HepG2 (cell line): ENCODE measurements around the gene POU2F2. TPM values are rescaled to one million over a fixed set of nuclear protein-coding genes. Genes with fewer than 3 reads are reported as not detected.

ENCODE experiments used
- ATAC-seq: fragments of 200-7000 bp; cut with Tn5 transposase; 3 replicates; pipeline ENCODE4 v1.9.1; 2020; ENCODE audit warnings: mild to moderate bottlenecking, moderate library complexity
- BruUV-seq: library from RNA; stranded (reverse); fragments of 400-500 nt; replicated peaks from 2 replicates; lab custom pipeline; 2021; lab: Mats Ljungman, UMichigan
- CTCF ChIA-PET: fragments of 300-600 bp; formaldehyde crosslinking; extraction: SDS; loops from one replicate; lab custom pipeline; 2021; ENCODE audit warnings: low total read pairs, inconsistent platforms, low intra/inter-chr PET ratio; lab: Yijun Ruan, JAX
- POLR2A ChIA-PET: fragments of 350-600 bp; sonication (Branson Sonifier 250); formaldehyde crosslinking; loops from one replicate; lab custom pipeline; 2020; ENCODE audit warnings: antibody characterized with exemption, inconsistent platforms; lab: Yijun Ruan, JAX
- DNase-seq: peaks from one replicate; pipeline ENCODE4 v3.0.0-alpha.2; 2015; ENCODE audit warnings: low spot score
- FAIRE-seq: peaks from 3 replicates; lab custom pipeline; 2011; peaks lifted over from hg19 to GRCh38; lab: Jason Lieb, UNC
- H2AFZ ChIP-seq: one replicate; pipeline ENCODE4 v1.6.1; 2011; ENCODE audit warnings: low read length, inconsistent platforms
- H3K27ac ChIP-seq: fragments of 300-600 bp; 3 replicates; pipeline ENCODE4 v1.8.0; 2011; ENCODE audit warnings: mixed run types, mild to moderate bottlenecking, mixed read lengths, low read length, inconsistent platforms; ENCODE audit not compliant: insufficient read depth; ENCODE audit errors: extremely low read length
- H3K27me3 ChIP-seq, 2 experiments: fragments of 200-600 bp in 1 of 2; 2 replicates in 1 of 2; 3 replicates in 1 of 2; pipeline versions ENCODE4 v1.6.0 to v1.8.0; 2011; ENCODE audit warnings: low read length in 2 of 2, mild to moderate bottlenecking in 2 of 2, moderate library complexity in 2 of 2, inconsistent platforms in 1 of 2; ENCODE audit not compliant: insufficient read depth in 2 of 2, control insufficient read depth in 1 of 2
- H3K36me3 ChIP-seq, 2 experiments: fragments of 200-600 bp in 1 of 2; replicated peaks in 1 of 2; 2 replicates in 1 of 2; 3 replicates in 1 of 2; pipeline versions ENCODE4 v1.5.1 to v1.8.0; 2011; ENCODE audit warnings: low read length in 2 of 2, inconsistent platforms in 1 of 2; ENCODE audit not compliant: insufficient read depth in 2 of 2, control insufficient read depth in 1 of 2
- H3K4me1 ChIP-seq: 2 replicates; pipeline ENCODE4 v1.5.1; 2012; ENCODE audit warnings: low read length, inconsistent platforms; ENCODE audit not compliant: insufficient read depth
- H3K4me2 ChIP-seq: 2 replicates; pipeline ENCODE4 v1.6.0; 2011; ENCODE audit warnings: low read depth, low read length, inconsistent platforms
- H3K4me3 ChIP-seq, 3 experiments: fragments of 200-600 bp in 1 of 3; sonication (generic), shearing (Covaris generic) in 1 of 3; replicated peaks in 1 of 3; 2 replicates each; pipeline ENCODE4 v1.5.1; 2011 to 2016; ENCODE audit warnings: low read length in 3 of 3, inconsistent platforms in 2 of 3, low read depth in 2 of 3, mild to moderate bottlenecking in 2 of 3, control low read depth in 1 of 3, mixed read lengths in 1 of 3; ENCODE audit not compliant: insufficient read depth in 1 of 3
- H3K79me2 ChIP-seq: one replicate; pipeline ENCODE4 v1.6.1; 2011; ENCODE audit warnings: low read length, inconsistent platforms; ENCODE audit not compliant: insufficient read depth
- H3K9ac ChIP-seq: 2 replicates; pipeline ENCODE4 v1.6.0; 2011; ENCODE audit warnings: mild to moderate bottlenecking, low read depth, low read length, inconsistent platforms; ENCODE audit not compliant: insufficient read depth
- H3K9me3 ChIP-seq: 2 replicates; pipeline ENCODE4 v1.5.1; 2012; ENCODE audit warnings: mild to moderate bottlenecking, low read length
- H4K20me1 ChIP-seq: 2 replicates; pipeline ENCODE4 v1.6.0; 2011; ENCODE audit warnings: inconsistent platforms, mild to moderate bottlenecking, low read length, moderate library complexity; ENCODE audit not compliant: insufficient read depth
- ARHGAP35 ChIP-seq: sonication (generic); formaldehyde crosslinking; IDR thresholded peaks from 2 replicates; pipeline ENCODE4 v1.9.0; 2022; ENCODE audit warnings: mild to moderate bottlenecking, inconsistent platforms, moderate library complexity, missing genetic modification reagents, borderline replicate concordance
- CAMTA2 ChIP-seq: sonication (generic); formaldehyde crosslinking; IDR thresholded peaks from 2 replicates; pipeline ENCODE4 v1.4.0; 2020; ENCODE audit warnings: mild to moderate bottlenecking, missing genetic modification reagents, borderline replicate concordance
- CEBPG ChIP-seq: IDR thresholded peaks from 2 replicates; pipeline ENCODE4 v1.6.1; 2016
- CREB1 ChIP-seq, 2 experiments: fragments of 450-650 bp in 1 of 2; IDR thresholded peaks; 2 replicates each; pipeline ENCODE4 v1.6.1; 2016 to 2017; ENCODE audit warnings: control low read depth in 1 of 2, mild to moderate bottlenecking in 1 of 2, missing compliant biosample characterization in 1 of 2, missing genetic modification characterization in 1 of 2
- KMT2B ChIP-seq: IDR thresholded peaks from 2 replicates; pipeline ENCODE4 v1.6.1; 2016; ENCODE audit warnings: missing genetic modification reagents, missing compliant biosample characterization
- NFE2 ChIP-seq: sonication (generic); formaldehyde crosslinking; IDR thresholded peaks from 2 replicates; pipeline ENCODE4 v1.4.0; 2020; ENCODE audit warnings: missing genetic modification reagents
- NFKB2 ChIP-seq: sonication (generic); formaldehyde crosslinking; IDR thresholded peaks from 2 replicates; pipeline ENCODE4 v1.4.0; 2020; ENCODE audit warnings: missing genetic modification reagents, borderline replicate concordance
- POLR2G ChIP-seq: fragments of 200-400 bp; formaldehyde crosslinking; IDR thresholded peaks from 2 replicates; pipeline ENCODE4 v1.6.1; 2018; ENCODE audit warnings: mild to moderate bottlenecking, low read depth, low read length, moderate library complexity
- RAD51 ChIP-seq: fragments of 450-650 bp; IDR thresholded peaks from 2 replicates; pipeline ENCODE4 v1.6.1; 2016; ENCODE audit warnings: borderline replicate concordance
- SALL2 ChIP-seq: sonication (generic); formaldehyde crosslinking; IDR thresholded peaks from 2 replicates; pipeline ENCODE4 v1.8.1; 2023; ENCODE audit warnings: mild to moderate bottlenecking, missing genetic modification reagents, inconsistent platforms
- SOX6 ChIP-seq, 2 experiments: fragments of 450-650 bp in 1 of 2; sonication (generic) in 1 of 2; formaldehyde crosslinking in 1 of 2; IDR thresholded peaks; 2 replicates each; pipeline versions ENCODE4 v1.4.0 to v1.6.1; 2017 to 2020; ENCODE audit warnings: antibody characterized with exemption in 1 of 2, mild to moderate bottlenecking in 1 of 2, missing genetic modification reagents in 1 of 2
- SRY ChIP-seq: sonication (generic); formaldehyde crosslinking; IDR thresholded peaks from 2 replicates; pipeline ENCODE4 v1.8.0; 2022; ENCODE audit warnings: mild to moderate bottlenecking, missing genetic modification reagents
- TOPORS ChIP-seq: sonication (generic); formaldehyde crosslinking; IDR thresholded peaks from 2 replicates; pipeline ENCODE4 v1.8.0; 2023; ENCODE audit warnings: mild to moderate bottlenecking, missing genetic modification reagents
- ZBTB20 ChIP-seq: sonication (generic); formaldehyde crosslinking; IDR thresholded peaks from 2 replicates; pipeline ENCODE4 v1.8.1; 2023; ENCODE audit warnings: missing genetic modification reagents, low read depth, mild to moderate bottlenecking, borderline replicate concordance
- ZC3H13 ChIP-seq: sonication (generic); formaldehyde crosslinking; IDR thresholded peaks from 2 replicates; pipeline ENCODE4 v1.8.1; 2023; ENCODE audit warnings: mild to moderate bottlenecking, missing genetic modification reagents, moderate library complexity
- ZFX ChIP-seq: sonication (generic); formaldehyde crosslinking; IDR thresholded peaks from 2 replicates; pipeline ENCODE4 v1.4.0; 2020; ENCODE audit warnings: mild to moderate bottlenecking, low read depth, missing genetic modification reagents, moderate library complexity
- ZNF441 ChIP-seq: sonication (generic); formaldehyde crosslinking; IDR thresholded peaks from 2 replicates; pipeline ENCODE4 v1.7.0; 2021; ENCODE audit warnings: missing genetic modification reagents, borderline replicate concordance
- ZNF614 ChIP-seq: IDR thresholded peaks from 2 replicates; pipeline ENCODE4 v1.6.1; 2018; ENCODE audit warnings: missing biosample characterization, missing genetic modification reagents, inconsistent platforms, borderline replicate concordance
- ZNF652 ChIP-seq: IDR thresholded peaks from 2 replicates; pipeline ENCODE4 v1.6.1; 2016; ENCODE audit warnings: low read depth, borderline replicate concordance
- ZNF776 ChIP-seq: sonication (generic); formaldehyde crosslinking; IDR thresholded peaks from 2 replicates; pipeline ENCODE4 v1.4.0; 2020; ENCODE audit warnings: mild to moderate bottlenecking, missing genetic modification reagents
- ZNF788 ChIP-seq: sonication (generic); formaldehyde crosslinking; IDR thresholded peaks from 2 replicates; pipeline ENCODE4 v1.5.0; 2020; ENCODE audit warnings: mild to moderate bottlenecking, missing genetic modification reagents, borderline replicate concordance
- WGBS: methylation state at CpG from one replicate; pipeline ENCODE4 v1.1.6; 2017; ENCODE audit warnings: low lambda C conversion rate; 5-methylcytosine and 5-hydroxymethylcytosine counted together
- in situ Hi-C: cut with HindIII; loops from 2 replicates; pipeline ENCODE4 v1.10.0; 2017; ENCODE audit warnings: low pct_unique_long_range_greater_than_20kb; ENCODE audit not compliant: extremely low pct_ligation_motif_present
- intact Hi-C: fragments of 100-400 bp; cut with micrococcal nuclease; formaldehyde crosslinking; loops from one replicate; pipeline ENCODE4 v1.10.0; 2022; ENCODE audit not compliant: unreplicated experiment
- polyA plus RNA-seq, 8 experiments: library from polyadenylated mRNA; depleted of rRNA in 3 of 8; stranded (reverse) in 7 of 8; unstranded in 1 of 8; fragments of >200 nt; fragmentation: Illumina TruSeq in 4 of 8; extraction: Trizol in 4 of 8; gene quantifications; 2 replicates each; pipeline versions ENCODE4 v1.2.1 to v1.2.3, GENCODE V29; 2011 to 2016; ENCODE audit warnings: low read depth in 4 of 8, missing spikeins in 1 of 8, mixed read lengths in 1 of 8; ENCODE audit not compliant: insufficient read depth in 1 of 8
- total RNA-seq, 5 experiments: library from RNA; depleted of rRNA; stranded (reverse); fragments of >200 nt; fragmentation: Illumina TruSeq; extraction: Trizol; gene quantifications; 2 replicates each; pipeline ENCODE4 v1.2.3, GENCODE V29; 2016; ENCODE audit warnings: low read depth in 1 of 5
- TF ChIP-seq, protein P1 (sequence below): sonication (generic); formaldehyde crosslinking; IDR thresholded peaks from 2 replicates; pipeline ENCODE4 v1.5.0; 2020; ENCODE audit warnings: missing genetic modification reagents

POU2F2 gene
- total and polyA plus RNA-seq, 2 of the 13 experiments (the other 11 are each of a cell fraction or from before 2014, with no cell fraction given), result 0.09 to 0.17 TPM

GRCh38 chr19:42108527-42109389 is 23.5 kb downstream of the POU2F2 start (continued):
- TF ChIP-seq ZFX (CRISPR knock-in tag) (peak; percentile 21; the same call in 1 of the 2 replicates), KMT2B (CRISPR knock-in tag) (no peak)

DNA sequence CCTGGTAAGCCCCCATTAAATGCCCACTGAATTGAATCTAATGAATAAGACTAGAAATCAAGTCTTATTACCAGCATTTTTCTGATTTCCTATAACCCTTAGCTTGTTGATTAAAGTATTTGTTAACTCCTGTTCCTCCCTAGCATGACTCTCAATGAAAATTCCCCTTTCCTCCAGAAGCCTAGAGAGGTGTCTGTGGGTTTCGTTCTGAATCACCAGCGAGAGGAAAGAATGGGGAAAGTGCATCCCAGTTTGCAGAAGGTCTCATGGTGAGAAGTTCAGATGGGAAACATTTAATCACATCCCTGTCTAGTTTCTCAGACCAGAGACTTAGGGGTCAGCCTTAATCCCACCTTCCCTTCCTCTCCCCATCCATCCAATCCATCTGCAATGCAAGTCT is 26.9 kb downstream of the POU2F2 start:
- intact Hi-C loops (no loop called here), in situ Hi-C loops (no loop called here)
- POLR2A ChIA-PET, result no interaction called here

GRCh38 chr19:42102877-42103276 is 29.4 kb downstream of the POU2F2 start:
- H3K4me2 ChIP-seq, result no peak overlapping the region
- no peak overlapping the region for H3K9ac ChIP-seq
- no peaks in the 10 kb centered on the region for H3K4me1 ChIP-seq
- no peak overlapping the region for H3K4me3 ChIP-seq
- no peak for ATAC-seq
- no peak for FAIRE-seq
- H3K27me3 ChIP-seq, result peaks cover 0 to 2% of the 10 kb centered on the region in 2 experiments; a peak in 2 of 5 replicates
- H2AFZ ChIP-seq, result no peak overlapping the region
- H4K20me1 ChIP-seq, result 0 out of 2 replicates have a peak, but pooled peaks cover 2% of the 10 kb centered on the region
- H3K36me3 ChIP-seq, result no peaks in the 10 kb centered on the region
- BruUV-seq, result no TSS peak
- intact Hi-C loops, result no loop called here
- in situ Hi-C loops, result no loop called here
- no peak overlapping the region for H3K27ac ChIP-seq
- POLR2A ChIA-PET, result no interaction called here
- 50% methylated on average over 2 of the region's 2 CpGs for WGBS
- no peaks in the 10 kb centered on the region for H3K79me2 ChIP-seq
- CTCF ChIA-PET, result no interaction called here
- DNase-seq, result no peak
- H3K9me3 ChIP-seq, result no peaks in the 10 kb centered on the region
- TF ChIP-seq ZNF614 (CRISPR knock-in tag) (no peak), CAMTA2 (CRISPR knock-in tag) (no peak), ZNF652 (CRISPR knock-in tag) (no peak), SALL2 (no peak), ZBTB20 (CRISPR knock-in tag) (no peak), CEBPG (CRISPR knock-in tag) (no peak), ZNF776 (CRISPR knock-in tag) (no peak), NFE2 (CRISPR knock-in tag) (no peak), SRY (CRISPR knock-in tag) (no peak), ZNF788 (CRISPR knock-in tag) (no peak), NFKB2 (CRISPR knock-in tag) (no peak)
- TF ChIP-seq, protein P1, sequence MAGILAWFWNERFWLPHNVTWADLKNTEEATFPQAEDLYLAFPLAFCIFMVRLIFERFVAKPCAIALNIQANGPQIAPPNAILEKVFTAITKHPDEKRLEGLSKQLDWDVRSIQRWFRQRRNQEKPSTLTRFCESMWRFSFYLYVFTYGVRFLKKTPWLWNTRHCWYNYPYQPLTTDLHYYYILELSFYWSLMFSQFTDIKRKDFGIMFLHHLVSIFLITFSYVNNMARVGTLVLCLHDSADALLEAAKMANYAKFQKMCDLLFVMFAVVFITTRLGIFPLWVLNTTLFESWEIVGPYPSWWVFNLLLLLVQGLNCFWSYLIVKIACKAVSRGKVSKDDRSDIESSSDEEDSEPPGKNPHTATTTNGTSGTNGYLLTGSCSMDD (CRISPR knock-in tag), result no peak

More for the DNA sequence above, 26.9 kb downstream of the POU2F2 start:
- Histone ChIP-seq H4K20me1 (no peaks in the 10 kb centered on the region), H2AFZ (no peak overlapping the region), H3K4me3 (no peak overlapping the region), H3K36me3 (no peaks in the 10 kb centered on the region), H3K79me2 (no peaks in the 10 kb centered on the region), H3K4me2 (no peak overlapping the region), H3K27me3 (no peaks in the 10 kb centered on the region; a peak in 2 of 5 replicates), H3K27ac (no peak overlapping the region), H3K9ac (no peak overlapping the region), H3K9me3 (no peaks in the 10 kb centered on the region), H3K4me1 (no peaks in the 10 kb centered on the region)
- FAIRE-seq (no peak), DNase-seq (no peak), ATAC-seq (no peak)
- BruUV-seq, result no TSS peak
- WGBS, result 0% methylated on average over 2 of the region's 2 CpGs
- CTCF ChIA-PET, result no interaction called here
- no peak for TF ChIP-seq SOX6 (IDR thresholded peaks at IDR 0.05)
- no peak for TF ChIP-seq SOX6 (CRISPR knock-in tag; IDR thresholded peaks at IDR 0.05)
- no peak for TF ChIP-seq POLR2G
- TF ChIP-seq ZNF441 (CRISPR knock-in tag), result no peak
- no peak for TF ChIP-seq CREB1 (IDR thresholded peaks at IDR 0.05)
- TF ChIP-seq CREB1 (CRISPR knock-in tag; IDR thresholded peaks at IDR 0.05), result no peak
- TF ChIP-seq TOPORS (CRISPR knock-in tag), result no peak
- TF ChIP-seq ARHGAP35 (CRISPR knock-in tag), result no peak
- no peak for TF ChIP-seq RAD51
- no peak for TF ChIP-seq ZC3H13 (CRISPR knock-in tag)
